HG02678 (cell line): Measurements from ENCODE around the gene ZDHHC1.
"Not testable (repeated sequence)": the region's sequence is repeated elsewhere in the genome, so short reads cannot be mapped to it uniquely, and the experiment has no call there.

ENCODE experiments used
- ATAC-seq: cut with Tn5 transposase; IDR thresholded peaks from one replicate; pipeline ENCODE4 v1.9.1; 2021; ENCODE audit warnings: mild to moderate bottlenecking, moderate library complexity; ENCODE audit not compliant: unreplicated experiment

ZDHHC1 gene

GRCh38 chr16:67395105-67395457, 21.2 kb downstream of the ZDHHC1 start:
- no peak for ATAC-seq

DNA sequence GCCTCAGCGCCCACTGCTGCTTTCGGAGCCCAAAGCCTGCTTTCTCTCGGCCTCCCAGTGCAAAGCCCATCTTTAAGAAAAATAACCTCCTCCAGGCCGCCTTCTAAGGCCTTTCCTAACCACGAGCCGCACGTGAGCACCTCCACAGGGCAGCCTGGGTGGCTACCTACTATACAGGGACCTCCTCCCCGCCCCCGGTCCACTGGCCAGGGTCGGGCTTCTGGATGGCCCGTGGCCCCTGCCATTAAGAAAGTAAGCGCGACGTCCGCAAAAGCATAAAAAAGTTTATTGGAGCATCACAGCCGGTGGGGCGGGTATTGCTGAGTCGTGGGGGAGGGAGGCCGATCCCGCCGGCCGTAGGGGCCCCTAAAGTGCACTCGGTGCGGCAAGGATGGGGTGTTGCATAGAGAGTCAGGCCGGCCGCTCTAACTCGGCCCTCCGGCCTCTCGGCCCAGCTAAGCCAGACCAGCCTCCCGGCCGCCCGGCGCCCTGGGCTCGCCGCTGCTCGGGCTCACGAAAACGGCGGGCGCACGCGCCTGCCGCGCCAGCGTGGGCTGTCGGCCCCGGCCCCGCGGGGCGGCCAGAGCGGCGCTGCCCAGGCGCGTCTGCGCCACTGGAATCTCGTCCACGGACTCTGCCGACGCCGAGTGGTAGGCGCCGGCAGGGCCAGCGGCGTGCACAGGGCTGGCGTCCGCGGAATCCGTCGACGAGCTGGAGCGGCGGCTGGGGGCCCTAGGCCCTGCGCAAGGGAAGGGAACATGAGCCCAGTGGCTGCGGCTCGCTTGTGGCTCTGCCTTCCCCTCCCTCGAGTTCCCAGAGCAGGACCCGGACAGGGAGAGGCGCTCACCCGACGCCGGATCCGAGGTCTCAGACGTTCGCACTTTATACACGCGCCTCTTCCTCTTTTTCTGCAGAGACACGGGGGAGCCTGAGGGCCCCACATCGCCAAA, 21.8 kb downstream of the ZDHHC1 start:
- ATAC-seq: no peak

DNA sequence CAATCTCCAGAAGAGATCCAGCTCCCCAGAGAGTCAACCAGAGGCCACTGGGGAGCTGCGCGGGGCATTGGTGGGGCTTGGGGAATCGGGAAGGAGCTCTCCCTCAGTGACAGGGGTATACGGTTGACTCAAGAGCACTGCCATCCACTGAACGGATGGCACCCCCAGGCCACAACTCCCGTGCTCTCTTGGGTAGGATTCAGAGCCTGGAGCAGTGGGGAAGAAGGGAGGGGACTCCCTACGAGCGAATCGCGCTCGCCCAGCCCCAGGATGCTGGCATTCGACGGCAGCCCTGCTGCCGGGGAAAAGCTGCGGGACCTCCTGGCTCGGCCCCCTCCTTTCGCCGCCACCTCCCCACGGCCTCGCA, 22.5 kb downstream of the ZDHHC1 start:
- no peak for ATAC-seq

GRCh38 chr16:67393111-67393787, 23.0 kb downstream of the ZDHHC1 start, which contains the start of gene TPPP3:
TSS of gene TPPP3 (minus strand) at chr16:67393498. CDS start at chr16:67391111, 2,387 bp downstream.
- ATAC-seq: no peak

- ATAC-seq: no peak
Measured at GRCh38 chr16:67392301-67393059, 23.8 kb downstream of the ZDHHC1 start.

- ATAC-seq: no peak
Measured at GRCh38 chr16:67391424-67392300, 24.6 kb downstream of the ZDHHC1 start.

GRCh38 chr16:67390816-67391423, 25.4 kb downstream of the ZDHHC1 start:
- no peak for ATAC-seq

DNA sequence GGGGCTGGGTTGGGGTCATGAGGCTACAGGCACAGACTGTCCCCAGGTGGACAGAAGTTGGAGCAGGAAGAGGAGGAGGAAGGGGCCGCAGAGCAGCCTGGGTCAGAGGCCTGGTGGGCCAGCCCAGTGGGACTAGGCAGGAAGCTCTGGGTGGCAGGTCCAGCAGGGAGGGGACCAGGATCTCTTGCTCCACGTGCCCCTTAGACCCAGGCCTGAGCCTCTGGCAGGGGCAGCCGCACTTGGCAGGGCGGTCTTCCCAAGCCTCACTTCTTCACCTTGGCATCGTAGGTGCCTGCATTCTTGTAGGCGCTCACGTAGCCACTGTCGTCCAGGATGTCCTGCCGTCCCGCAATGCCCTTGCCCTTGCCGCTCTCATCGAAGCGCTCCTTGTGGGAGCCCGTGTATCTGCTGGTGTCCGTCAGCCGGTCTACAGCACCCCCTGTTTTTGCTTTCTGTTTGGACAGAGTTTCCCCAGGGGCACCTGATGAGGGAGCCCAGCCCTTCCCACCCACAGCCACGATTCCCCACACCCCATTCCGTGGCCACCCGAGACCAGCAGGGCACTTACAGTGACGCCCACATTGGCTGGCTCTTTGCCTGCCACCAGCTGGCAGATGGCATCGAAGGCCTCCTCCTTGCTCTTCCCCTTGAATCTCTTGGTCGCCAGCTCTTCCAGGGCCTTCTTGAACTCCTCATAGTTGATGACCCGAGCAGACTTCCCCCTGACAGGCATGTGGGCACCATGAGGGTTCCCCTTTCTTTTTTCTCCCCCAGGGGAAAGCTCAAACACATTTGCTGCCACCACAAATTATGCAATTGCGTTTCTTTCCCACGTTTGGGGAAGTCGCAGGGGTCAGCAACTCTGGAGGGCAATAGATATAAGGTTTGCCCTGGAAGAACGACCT, 26.1 kb downstream of the ZDHHC1 start:
- no peak for ATAC-seq

GRCh38 chr16:67388591-67388990, 27.7 kb downstream of the ZDHHC1 start:
- ATAC-seq: no peak

DNA sequence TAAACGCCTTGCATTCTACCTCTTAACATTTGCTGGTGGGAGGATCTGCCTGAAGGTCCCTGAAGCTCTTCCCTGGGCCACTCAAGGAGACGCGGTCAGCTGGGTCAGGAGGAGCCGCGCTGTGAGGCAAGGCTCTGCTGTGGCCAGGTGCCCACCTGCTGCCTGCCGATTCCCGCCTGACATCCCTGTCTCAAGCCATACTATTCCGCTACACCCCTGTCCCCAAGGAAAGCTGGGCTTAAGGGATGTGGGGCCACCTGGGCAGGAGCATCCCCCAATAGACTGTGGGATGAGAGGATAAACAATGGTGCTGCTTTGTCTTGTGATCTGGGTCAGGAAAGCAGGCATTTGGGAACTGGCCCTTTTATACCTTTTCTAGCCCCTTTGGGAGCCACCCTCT, 28.1 kb downstream of the ZDHHC1 start:
- ATAC-seq: no peak

GRCh38 chr16:67387479-67388079, 28.7 kb downstream of the ZDHHC1 start:
- no peak for ATAC-seq

- ATAC-seq: no peak
Measured at GRCh38 chr16:67386861-67387455, 29.3 kb downstream of the ZDHHC1 start.

DNA sequence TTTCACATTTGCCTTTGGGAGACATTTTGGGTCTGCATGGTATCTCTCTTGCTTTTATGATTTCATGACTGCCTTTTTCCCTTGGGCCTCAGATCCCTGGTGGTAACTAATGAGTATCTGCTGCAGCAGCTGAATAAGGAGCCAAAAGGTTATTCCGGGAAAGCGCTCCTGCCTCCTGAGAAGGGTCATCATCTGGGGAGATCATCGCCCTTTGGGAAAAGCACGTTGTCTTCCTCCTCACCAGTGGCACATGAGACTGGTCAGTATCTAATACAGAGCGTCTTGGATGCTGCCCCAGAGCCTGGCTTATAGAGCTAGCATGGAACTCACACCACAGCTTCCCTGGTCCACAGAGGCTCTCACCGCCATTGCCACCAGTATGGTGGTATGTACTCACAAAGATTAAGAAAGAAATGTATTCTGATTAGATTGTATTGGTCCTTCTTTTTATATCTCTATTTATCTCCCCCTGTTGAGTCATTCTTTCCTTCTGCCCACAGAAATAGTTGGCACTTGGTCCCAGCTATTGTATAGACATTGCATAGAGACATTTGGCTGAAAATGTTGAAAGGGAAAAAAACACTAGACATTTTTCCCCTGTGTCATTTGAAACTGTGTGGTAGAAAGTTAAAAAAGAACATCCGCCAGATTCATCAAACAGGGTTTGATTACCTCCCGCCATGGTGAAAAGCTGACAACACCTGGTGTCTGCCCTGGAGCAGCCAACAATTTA, 31.3 kb downstream of the ZDHHC1 start:
- no peak for ATAC-seq

- no peak for ATAC-seq
Measured at GRCh38 chr16:67383284-67383683, 33.0 kb downstream of the ZDHHC1 start.

DNA sequence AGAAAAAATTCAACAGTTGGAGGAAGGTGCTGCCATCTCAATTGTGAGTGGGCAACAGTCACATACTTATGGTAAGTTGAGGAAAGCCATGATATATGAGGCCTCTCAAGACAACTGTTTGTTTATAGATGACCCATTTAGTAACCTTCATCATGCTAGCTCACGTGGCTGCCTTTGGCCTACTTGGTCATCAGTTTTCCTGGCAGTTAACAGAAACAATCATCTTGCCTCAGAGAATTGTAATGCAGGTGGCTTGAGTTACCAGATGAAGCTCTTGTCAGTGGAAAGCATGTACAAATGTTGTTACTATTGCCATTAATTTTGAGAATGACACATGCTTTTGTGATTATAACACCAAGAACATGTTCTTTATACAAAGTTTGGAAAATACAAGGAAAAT, 37.6 kb downstream of the ZDHHC1 start:
- no peak for ATAC-seq

GRCh38 chr16:67376012-67376411, 40.3 kb downstream of the ZDHHC1 start:
- ATAC-seq: not testable (repeated sequence)

- no peak for ATAC-seq
Measured at GRCh38 chr16:67372664-67373063, 43.6 kb downstream of the ZDHHC1 start.

DNA sequence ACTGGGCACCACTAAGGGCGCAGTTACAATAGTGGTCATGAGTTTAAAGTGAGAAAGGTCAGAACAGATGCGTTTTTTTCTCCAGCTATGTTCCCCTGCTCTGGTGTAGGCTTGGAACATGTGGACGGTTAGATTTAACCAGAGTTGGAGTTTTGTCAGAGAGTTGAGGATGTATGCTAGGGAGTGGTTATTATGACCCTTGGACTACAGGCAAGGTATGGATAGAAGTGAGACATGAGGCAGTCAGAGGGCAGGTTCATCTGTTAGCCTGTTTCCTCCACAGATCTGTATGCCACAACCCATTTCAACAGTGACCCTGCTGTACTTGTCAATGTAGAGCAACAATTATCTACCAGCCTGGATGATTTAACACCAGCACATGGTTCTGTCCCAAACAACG, 45.6 kb downstream of the ZDHHC1 start:
- no peak for ATAC-seq
